ENCODE results near the gene GON4L.

The GON4L gene

DNA sequence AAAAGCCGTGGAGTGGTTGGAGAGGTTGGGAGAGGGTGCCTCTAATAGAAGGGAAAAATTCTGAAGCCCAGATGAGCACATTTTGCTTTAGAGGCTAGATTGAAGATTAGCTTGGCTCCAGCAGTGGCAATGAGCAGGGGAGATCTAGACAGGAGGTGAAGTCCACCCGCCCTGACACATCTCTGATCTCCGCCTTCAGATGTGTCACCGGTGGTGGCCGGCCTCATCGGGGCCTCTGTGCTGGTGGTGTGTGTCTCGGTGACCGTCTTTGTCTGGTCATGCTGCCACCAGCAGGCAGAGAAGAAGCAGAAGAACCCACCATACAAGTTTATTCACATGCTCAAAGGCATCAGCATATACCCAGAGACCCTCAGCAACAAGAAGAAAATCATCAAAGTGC, 10.8 kb upstream of the GON4L start:
- H3K9me3 ChIP-seq (ENCODE audit: control insufficient read depth, insufficient read depth, low read length): no peaks in the 10 kb centered on the region
- H3K79me2 ChIP-seq (ENCODE audit: control insufficient read depth, low read length): peaks cover 7% of the 10 kb centered on the region
- no peak overlapping the region for H3K4me3 ChIP-seq (ENCODE audit: low read length)
- H3K27ac ChIP-seq (ENCODE audit: low read depth, low read length): no peak overlapping the region
- TF ChIP-seq, protein P1, sequence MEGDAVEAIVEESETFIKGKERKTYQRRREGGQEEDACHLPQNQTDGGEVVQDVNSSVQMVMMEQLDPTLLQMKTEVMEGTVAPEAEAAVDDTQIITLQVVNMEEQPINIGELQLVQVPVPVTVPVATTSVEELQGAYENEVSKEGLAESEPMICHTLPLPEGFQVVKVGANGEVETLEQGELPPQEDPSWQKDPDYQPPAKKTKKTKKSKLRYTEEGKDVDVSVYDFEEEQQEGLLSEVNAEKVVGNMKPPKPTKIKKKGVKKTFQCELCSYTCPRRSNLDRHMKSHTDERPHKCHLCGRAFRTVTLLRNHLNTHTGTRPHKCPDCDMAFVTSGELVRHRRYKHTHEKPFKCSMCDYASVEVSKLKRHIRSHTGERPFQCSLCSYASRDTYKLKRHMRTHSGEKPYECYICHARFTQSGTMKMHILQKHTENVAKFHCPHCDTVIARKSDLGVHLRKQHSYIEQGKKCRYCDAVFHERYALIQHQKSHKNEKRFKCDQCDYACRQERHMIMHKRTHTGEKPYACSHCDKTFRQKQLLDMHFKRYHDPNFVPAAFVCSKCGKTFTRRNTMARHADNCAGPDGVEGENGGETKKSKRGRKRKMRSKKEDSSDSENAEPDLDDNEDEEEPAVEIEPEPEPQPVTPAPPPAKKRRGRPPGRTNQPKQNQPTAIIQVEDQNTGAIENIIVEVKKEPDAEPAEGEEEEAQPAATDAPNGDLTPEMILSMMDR (IDR thresholded peaks at IDR 0.05; ENCODE audit: low read depth, low read length, poor library complexity, severe bottlenecking): no peak
- TF ChIP-seq EZH2phosphoT487 (IDR thresholded peaks at IDR 0.05; ENCODE audit: borderline replicate concordance, low read length): no peak
- no peaks in the 10 kb centered on the region for H3K9me2 ChIP-seq (replicated peaks; ENCODE audit: control insufficient read depth, low read length)
- peaks cover 19% of the 10 kb centered on the region; the same call in 1 of the 2 replicates for H3K36me3 ChIP-seq (ENCODE audit: control insufficient read depth, low read length)
- no peaks in the 10 kb centered on the region for H3F3A ChIP-seq (ENCODE audit: control insufficient read depth, insufficient read depth)
- H3K27me3 ChIP-seq (ENCODE audit: control insufficient read depth, low read length): no peaks in the 10 kb centered on the region
- H3K4me1 ChIP-seq (ENCODE audit: control insufficient read depth, low read length): no peaks in the 10 kb centered on the region
- no peak overlapping the region for H3K4me2 ChIP-seq (ENCODE audit: low read length)
- H4K20me1 ChIP-seq (ENCODE audit: control insufficient read depth, insufficient read depth, low read depth, low read length): no peaks in the 10 kb centered on the region

GRCh38 chr1:155864393-155864792, 7.4 kb upstream of the GON4L start:
- Histone ChIP-seq H3F3A (ENCODE audit: control insufficient read depth, insufficient read depth) (peaks cover 6% of the 10 kb centered on the region), H3K27me3 (ENCODE audit: control insufficient read depth, low read length) (no peaks in the 10 kb centered on the region), H3K27ac (ENCODE audit: low read depth, low read length) (no peak overlapping the region), H3K4me3 (ENCODE audit: low read length) (no peak overlapping the region), H3K36me3 (ENCODE audit: control insufficient read depth, low read length) (peaks cover 6% of the 10 kb centered on the region; the same call in 1 of the 2 replicates), H3K9me2 (replicated peaks; ENCODE audit: control insufficient read depth, low read length) (no peaks in the 10 kb centered on the region), H3K4me1 (ENCODE audit: control insufficient read depth, low read length) (peaks cover 18% of the 10 kb centered on the region), H3K9me3 (ENCODE audit: control insufficient read depth, insufficient read depth, low read length) (no peaks in the 10 kb centered on the region), H4K20me1 (ENCODE audit: control insufficient read depth, insufficient read depth, low read depth, low read length) (no peaks in the 10 kb centered on the region), H3K4me2 (ENCODE audit: low read length) (no peak overlapping the region), H3K79me2 (ENCODE audit: control insufficient read depth, low read length) (peaks cover 39% of the 10 kb centered on the region)
- no peak for TF ChIP-seq EZH2phosphoT487 (IDR thresholded peaks at IDR 0.05; ENCODE audit: borderline replicate concordance, low read length)
- TF ChIP-seq, protein P1 (IDR thresholded peaks at IDR 0.05; ENCODE audit: low read depth, low read length, poor library complexity, severe bottlenecking): no peak

- Histone ChIP-seq H3K27ac (ENCODE audit: low read depth, low read length) (no peak overlapping the region), H3K27me3 (ENCODE audit: control insufficient read depth, low read length) (no peaks in the 10 kb centered on the region), H3K4me2 (ENCODE audit: low read length) (no peak overlapping the region), H4K20me1 (ENCODE audit: control insufficient read depth, insufficient read depth, low read depth, low read length) (no peaks in the 10 kb centered on the region), H3K9me2 (replicated peaks; ENCODE audit: control insufficient read depth, low read length) (no peaks in the 10 kb centered on the region), H3K36me3 (ENCODE audit: control insufficient read depth, low read length) (peaks cover under 1% of the 10 kb centered on the region; the same call in 1 of the 2 replicates), H3K9me3 (ENCODE audit: control insufficient read depth, insufficient read depth, low read length) (no peaks in the 10 kb centered on the region), H3K4me1 (ENCODE audit: control insufficient read depth, low read length) (peaks cover 38% of the 10 kb centered on the region), H3K79me2 (ENCODE audit: control insufficient read depth, low read length) (peaks cover 47% of the 10 kb centered on the region), H3K4me3 (ENCODE audit: low read length) (no peak overlapping the region), H3F3A (ENCODE audit: control insufficient read depth, insufficient read depth) (peaks cover 19% of the 10 kb centered on the region)
- TF ChIP-seq, protein P1 (IDR thresholded peaks at IDR 0.05; ENCODE audit: low read depth, low read length, poor library complexity, severe bottlenecking): no peak
- TF ChIP-seq EZH2phosphoT487 (IDR thresholded peaks at IDR 0.05; ENCODE audit: borderline replicate concordance, low read length): no peak
These were observed 4.9 kb upstream of the GON4L start for GRCh38 chr1:155861896-155862295.
